Measurements from ENCODE around the gene HNF1A.
"Not testable (repeated sequence)": the region's sequence is repeated elsewhere in the genome, so short reads cannot be mapped to it uniquely, and the experiment has no call there.

Gene HNF1A

DNA sequence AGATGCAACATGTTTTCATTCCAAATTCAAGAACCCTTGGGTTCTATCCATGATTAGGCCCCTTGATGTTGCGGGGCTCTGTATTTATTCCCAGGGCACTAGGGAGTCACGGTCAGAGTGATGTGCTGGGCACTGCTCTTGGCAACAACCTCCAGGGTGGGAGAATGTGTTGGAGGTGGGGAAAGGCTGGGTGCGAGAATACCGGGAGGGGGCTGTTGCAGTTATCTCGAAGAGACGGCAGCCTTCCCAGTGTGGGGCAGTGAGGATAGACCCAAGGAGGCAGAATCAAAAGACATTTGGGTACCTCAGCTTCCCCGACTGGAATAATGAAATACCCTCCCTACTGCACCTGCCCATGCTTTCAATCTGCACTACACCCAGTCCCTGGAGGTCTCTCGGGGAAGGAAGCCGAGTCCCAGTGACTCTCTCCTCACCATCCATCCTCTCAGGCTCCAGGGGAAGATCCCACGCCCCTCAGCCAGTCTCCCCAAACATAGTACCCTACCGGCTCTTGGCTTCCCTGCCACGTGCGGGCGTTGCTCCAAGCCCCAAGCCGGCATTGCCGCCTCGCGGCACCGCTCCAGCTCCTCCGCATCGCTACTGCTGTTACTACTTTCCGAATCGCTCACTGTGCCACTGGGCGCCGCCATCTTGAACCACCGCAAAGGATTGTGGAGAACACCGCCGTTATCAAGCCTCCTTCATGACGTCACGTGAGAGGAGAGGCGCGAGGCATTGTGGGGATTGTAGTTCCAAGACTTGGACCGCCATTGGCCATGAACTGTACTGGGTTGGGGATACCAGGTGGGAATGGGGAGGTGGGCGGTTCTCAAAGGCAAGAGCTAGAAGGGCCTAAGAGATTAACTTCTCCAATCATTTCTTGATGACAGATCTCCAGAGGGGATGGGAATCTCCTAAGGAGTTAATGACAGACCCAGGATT is 37.8 kb downstream of the HNF1A start, which contains the start of gene C12orf43:
Gene C12orf43 (minus strand): TSS at position 663 of the 942 bp plus-strand sequence. CDS start 13 bp downstream, at position 650.
- DNase-seq, result peak; percentile 94

GRCh38 chr12:121017966-121018491 is 39.7 kb downstream of the HNF1A start:
- no peak for DNase-seq

DNA sequence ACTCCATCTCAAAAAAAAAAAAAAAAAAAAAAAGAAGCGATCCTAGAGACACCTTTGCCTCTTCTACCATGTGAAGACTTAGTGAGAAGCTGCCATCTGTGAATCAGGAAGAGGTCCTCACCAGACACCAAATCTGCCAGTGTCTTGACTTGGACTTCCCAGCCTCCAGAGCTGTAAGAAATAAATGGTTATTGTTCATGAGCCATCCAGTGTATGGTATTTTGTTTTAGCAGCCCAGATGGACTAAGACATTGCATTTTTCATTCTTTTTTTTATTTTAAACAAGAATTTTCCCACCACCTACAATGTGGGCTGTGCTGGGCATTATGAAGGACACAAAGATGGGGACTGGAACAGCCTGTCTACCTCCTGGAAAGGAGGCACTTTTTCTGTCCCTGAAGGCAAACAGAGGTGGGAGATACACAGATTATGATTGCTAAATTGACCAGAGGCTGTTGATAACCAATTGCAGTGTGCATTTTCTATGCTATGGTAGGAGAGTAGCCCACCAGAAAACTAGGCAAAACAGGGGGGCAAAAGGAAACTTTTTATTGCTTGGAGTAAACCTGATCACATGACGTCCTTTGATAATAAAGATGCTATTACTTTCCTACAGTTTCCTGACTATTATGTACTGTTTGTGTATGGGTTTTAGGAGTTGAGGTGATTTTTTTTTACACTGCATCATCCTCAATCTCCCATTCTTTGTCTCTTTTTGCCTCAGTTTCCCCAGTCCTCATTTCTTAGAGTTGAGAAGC is 40.7 kb downstream of the HNF1A start:
- DNase-seq, result no peak

DNA sequence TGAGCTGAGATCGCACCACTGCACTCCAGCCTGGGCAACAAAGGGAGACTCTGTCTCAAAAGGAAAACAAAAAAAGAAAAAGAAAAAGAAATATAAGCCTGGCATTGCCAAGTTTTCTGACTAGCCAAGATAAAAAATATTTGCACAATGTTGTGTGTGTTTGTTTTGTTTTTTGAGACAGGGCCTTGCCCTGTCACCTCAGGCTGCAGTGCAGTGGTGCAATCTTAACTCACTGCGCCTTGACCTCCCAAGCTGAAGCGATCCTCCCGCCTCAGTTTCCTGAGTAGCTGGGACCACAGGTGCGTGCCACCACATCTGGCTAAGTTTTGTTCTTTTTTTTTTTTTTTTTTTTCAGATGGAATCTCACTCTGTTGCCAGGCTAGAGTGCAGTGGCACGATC is 43.4 kb downstream of the HNF1A start:
- no peak for DNase-seq

DNA sequence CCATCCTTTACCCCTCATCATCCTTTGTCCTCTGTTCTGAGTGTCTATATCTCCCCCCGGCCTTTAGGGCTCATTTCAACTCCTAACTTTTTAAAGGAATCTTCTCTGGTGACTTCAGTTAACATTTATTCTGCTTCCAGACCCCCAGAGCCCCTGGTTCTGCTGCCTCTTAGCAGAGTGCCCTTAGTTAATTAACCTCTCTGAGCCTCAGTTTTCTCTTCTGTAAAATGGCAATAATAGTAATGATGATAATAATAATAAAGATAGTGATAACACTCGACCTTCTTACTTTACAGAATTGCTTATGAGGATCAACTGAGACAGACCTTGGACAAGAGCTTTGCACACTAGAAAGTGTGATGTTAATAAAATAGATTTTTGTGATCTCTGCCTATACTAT is 44.4 kb downstream of the HNF1A start:
- no peak for DNase-seq

DNA sequence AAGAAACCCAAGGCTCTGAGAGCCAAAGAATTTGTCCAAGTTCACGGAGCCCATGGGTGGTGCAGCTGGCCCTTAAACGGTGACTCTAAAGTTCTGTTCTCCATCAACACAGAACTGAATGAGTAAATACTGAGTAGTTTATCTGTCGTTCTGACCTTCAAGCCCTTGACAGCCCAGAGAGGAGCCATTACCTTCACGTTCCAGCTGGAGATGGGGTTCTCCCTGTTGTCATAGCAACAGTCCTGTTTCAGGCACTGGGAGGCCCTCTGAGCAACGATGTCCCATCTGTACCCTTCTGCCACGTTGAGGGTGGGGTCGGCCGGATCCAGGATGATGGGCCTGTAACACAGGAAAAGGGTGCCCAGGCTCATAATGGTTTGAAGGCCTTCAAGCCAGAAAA is 45.5 kb downstream of the HNF1A start:
- no peak for DNase-seq

DNA sequence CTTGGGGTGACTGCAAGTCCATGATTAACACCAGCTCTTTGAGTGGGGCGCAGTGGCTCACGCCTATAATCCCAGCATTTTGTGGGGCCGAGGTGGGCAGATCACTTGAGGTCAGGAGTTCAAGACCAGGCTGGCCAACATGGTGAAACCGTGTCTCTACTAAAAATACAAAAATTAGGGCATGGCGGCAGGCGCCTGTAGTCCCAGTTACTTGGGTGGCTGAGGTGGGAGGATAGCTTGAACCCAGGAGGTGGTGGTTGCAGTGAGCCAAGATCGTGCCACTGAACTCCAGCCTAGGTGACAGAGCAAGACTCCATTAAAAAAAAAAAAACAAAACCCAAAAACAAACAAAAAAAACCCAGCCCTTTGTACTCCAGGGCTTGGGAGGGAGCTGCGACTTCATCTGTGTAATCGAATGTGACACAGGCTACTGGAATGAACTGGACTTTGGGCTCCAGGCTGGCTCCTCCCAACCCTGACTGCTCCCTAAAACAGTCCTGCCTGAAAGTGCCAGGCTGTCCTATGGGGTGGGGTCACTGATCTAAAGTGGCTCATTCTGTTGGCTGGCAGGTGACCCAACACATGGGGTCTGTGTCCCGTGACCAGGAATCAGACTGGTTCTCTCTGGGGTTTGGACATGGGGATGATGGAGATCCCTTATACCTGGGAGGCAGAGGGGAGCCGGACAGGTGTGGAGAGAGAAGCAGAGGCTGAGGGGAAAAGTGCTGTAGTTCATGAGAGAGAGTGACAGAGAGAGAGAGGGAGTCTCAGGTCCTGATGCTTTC is 47.3 kb downstream of the HNF1A start:
- no peak for DNase-seq

DNA sequence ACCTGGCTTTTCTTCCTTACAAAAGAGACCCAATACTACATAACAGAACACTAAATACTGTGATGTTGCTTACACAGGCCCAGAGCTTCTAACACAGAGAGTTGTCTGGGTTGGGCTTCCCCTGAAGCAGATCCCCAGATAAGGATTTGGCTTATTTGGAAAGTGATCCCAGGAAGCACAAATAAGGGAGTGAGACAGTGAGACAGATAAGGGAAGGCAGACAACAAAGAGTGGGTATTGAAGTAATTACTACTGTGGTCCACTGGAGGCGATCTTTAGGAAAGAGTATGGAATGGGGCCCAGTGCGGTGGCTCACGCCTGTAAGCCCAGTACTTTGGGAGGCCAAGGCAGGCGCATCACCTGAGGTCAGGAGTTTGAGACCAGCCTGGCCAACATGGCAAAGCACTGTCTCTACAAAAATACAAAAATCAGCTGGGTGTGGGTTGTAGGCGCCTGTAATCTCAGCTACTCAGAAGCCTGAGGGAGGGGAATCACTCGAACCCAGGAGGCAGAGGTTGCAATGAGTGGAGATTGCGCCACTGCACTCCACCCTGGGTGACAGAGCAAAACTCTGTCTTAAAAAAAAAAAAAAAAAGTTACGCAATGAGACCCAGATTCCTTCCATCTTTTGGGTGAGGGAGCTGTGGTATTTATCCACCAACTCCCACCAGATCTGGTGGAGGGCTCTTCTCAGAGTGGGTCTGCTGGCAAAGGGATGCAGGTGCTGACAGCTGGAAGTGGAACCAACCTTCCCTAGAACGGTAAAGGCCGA is 48.1 kb downstream of the HNF1A start:
- DNase-seq, result no peak

DNA sequence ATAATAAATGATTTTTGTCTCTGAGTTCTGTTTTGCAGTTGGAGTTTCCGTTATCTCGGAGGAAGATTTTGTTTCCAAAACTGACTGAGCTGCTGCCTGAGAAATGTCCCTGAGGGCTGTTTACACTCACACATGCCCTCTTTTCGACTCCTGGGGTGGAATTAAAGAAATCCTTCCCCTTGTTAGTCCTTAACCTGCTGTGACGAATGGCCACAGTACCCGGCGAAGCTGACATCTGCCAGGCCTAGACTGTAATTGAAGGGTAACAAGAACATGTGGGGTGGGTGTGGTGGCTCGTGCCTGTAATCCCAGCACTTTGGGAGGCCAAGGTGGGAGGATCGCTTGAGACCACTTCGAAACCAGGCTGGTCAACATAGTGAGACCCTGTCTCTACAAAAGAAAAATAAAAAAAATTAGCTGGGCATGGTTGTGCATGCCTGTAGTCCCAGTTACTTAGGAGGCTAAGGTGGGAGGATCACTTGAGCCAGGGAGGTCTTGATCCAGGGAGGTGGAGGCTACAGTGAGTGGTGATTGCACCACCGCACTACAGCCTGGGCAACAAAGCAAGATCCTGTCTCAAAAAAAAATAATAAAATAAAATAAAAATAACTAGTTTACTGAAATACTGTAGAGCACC is 52.4 kb downstream of the HNF1A start:
- DNase-seq, result no peak

DNA sequence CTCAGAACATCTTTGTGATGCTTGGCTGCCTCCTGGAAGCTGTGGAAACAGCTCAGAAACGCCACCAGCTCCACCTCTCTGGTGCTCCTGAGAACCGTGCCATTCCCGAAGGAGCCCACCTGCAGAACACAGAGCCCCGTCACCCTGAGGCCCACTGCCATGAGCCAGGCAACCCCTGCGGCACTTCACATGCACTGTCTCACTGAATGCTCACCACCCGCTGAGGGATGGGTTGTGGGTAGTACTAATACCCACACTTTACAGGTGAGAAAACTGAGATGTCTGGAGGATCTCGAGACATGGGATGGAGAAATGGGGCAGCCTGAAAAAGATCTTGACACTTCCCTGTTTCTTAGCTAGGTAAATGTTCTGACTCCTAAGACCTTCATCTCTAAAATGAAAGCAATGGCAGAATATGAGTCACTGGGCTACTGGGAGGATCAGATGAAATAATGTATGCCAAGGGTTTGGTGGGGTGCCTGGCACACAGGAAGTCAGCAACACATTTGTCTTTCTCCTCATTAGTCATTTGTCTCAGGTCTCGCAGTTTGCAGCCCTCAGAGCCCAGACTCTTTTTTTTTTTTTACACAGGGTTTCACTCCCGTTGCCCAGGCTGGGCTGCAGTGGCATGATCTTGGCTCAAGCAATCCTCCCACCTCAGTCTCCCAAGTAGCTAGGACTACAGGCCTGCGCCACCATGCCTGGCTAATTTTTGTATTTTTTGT is 55.4 kb downstream of the HNF1A start:
- no peak for DNase-seq

DNA sequence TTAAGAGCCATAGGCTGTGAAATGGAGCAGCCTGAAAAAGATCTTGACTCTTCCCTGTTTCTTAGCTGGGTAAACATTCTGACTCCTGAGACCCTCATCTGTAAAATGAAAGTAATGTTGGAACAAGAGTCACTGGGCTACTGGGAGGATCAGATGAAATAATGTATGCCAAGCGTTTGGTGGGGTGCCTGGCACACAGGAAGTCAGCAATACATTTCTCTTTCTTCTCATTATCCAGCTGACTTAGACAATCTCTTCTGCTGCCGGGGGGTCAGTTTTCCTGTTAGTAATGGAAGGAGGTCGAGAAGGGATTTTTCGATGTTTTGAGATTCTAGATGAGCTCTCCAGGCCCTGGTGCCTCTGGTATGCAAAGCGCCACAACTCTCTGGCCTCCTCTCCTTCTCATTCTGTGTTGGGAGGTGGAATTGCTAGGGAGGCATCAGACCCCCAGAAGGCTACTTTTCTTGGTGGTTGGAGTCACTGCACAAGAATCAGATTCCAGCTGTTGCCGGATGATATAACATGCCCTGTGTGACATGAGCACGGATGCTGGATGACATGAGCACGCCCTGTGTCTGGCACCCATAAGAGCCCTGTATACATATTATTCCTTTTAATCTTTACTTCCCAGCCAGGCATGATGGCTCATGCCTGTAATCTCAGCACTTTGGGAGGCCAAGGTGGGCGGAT is 56.4 kb downstream of the HNF1A start:
- DNase-seq, result no peak

- no peak for DNase-seq
Measured at GRCh38 chr12:121036810-121037326, 58.5 kb downstream of the HNF1A start.

GRCh38 chr12:121038861-121039668 is 60.7 kb downstream of the HNF1A start, which contains the start of gene OASL:
TSS of gene OASL (minus strand) at chr12:121039246. CDS start at chr12:121038971, 275 bp downstream.
- peak; percentile 26 for DNase-seq

GRCh38 chr12:121043067-121043466 is 64.7 kb downstream of the HNF1A start:
- no peak for DNase-seq

DNA sequence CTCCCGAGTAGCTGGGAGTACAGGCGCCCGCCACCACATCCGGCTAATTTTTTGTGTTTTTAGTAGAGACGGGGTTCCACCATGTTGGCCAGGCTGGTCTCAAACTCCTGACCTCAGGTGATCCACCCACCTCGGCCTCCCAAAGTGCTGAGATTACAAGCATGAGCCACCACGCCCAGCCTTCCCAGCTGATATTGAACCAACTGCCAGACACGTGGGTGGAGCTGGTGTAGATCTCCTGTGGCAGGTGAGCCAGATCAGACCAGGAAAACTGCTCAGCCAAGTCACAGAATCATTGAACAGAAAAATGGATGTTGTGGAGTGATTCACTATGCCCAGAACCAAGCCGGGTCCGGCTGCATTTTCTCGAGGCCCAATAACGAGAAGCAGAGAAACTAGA is 69.1 kb downstream of the HNF1A start:
- DNase-seq, result not testable (repeated sequence)

DNA sequence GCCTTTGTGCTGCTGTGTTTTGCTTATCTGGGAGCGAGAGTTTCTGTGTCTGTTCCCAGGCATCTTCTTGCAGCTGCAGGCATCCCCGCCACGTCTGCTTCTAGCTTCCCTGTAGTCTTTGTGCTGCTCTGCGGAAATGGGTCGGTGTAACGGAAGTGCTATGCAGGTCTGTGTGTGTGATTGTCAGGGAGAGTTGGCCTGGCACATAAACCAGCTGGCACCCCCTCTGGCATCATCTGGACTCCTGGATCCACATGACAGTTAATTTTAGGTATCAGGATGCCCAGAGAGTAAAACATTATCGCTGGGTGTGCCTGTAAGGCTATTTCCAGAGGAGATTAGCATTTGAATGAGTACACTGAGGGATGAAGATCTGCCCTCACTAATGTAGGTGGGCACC is 70.1 kb downstream of the HNF1A start:
- no peak for DNase-seq

DNA sequence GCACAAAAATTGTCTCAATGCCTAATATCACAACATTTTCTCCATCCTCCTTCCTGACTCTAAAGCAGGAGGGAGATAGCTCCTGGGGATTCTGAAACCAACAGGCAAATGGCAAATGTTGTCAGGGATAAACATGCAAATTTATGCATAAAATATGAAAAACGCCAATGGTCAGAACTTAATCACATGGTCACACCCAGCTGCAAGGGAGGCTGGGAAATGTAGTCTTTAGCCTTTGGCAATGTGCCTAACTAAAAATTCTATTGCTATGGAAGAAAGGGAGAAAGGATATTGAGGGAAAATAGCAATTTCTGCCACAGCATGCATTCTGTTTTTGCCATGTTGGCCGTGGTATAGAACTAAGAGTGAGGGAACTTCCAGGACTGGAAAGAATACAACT is 72.4 kb downstream of the HNF1A start:
- DNase-seq, result no peak
